ENCODE measurements around the gene PACRG. TPM values are rescaled to one million over a fixed set of nuclear protein-coding genes. Genes with fewer than 3 reads are reported as not detected.

Gene PACRG
- total RNA-seq, 1 experiment from 2014 or later: 0.44 TPM

- TF ChIP-seq ATF6 (CRISPR knock-in tag; IDR thresholded peaks at IDR 0.05) (no peak), ETV6 (CRISPR knock-in tag; IDR thresholded peaks at IDR 0.05) (no peak), AFF4 (CRISPR knock-in tag; IDR thresholded peaks at IDR 0.05; ENCODE audit: borderline replicate concordance) (no peak), USF2 (CRISPR knock-in tag; IDR thresholded peaks at IDR 0.05) (no peak)
Observed at GRCh38 chr6:163136681-163137397, 409.1 kb downstream of the PACRG start (continued).

- H3K4me3 Mint-ChIP-seq: no peak overlapping the region
- no peak for TF ChIP-seq CDX4 (CRISPR knock-in tag; IDR thresholded peaks at IDR 0.05; ENCODE audit: borderline replicate concordance)
- no peaks in the 10 kb centered on the region; the same call in 1 of the 2 replicates for H3K36me3 Mint-ChIP-seq
- H3K9me3 Mint-ChIP-seq: peaks cover 22% of the 10 kb centered on the region
- H3K27ac Mint-ChIP-seq: no peak overlapping the region
- H3K4me1 Mint-ChIP-seq: no peaks in the 10 kb centered on the region
- ChIA-PET CTCF (interaction anchor here (2.0 kb wide), 1 partner anchor 17 kb away, joined by 6 read pairs; no protein-coding TSS in a partner anchor), POLR2A (no interaction called here)
- no peak for DNase-seq (ENCODE audit: low spot score)
- H3K27me3 Mint-ChIP-seq (ENCODE audit: low read depth): no peaks in the 10 kb centered on the region
- ATAC-seq: no peak
Observed at GRCh38 chr6:163137398-163137881, 409.7 kb downstream of the PACRG start.

- Mint-ChIP-seq H3K9me3 (no peaks in the 10 kb centered on the region), H3K27me3 (ENCODE audit: low read depth) (no peaks in the 10 kb centered on the region), H3K4me1 (peaks cover 8% of the 10 kb centered on the region), H3K4me3 (no peak overlapping the region), H3K27ac (no peak overlapping the region), H3K36me3 (no peaks in the 10 kb centered on the region)
- ChIA-PET CTCF (no interaction called here), POLR2A (no interaction called here)
- DNase-seq (ENCODE audit: low spot score) (no peak), ATAC-seq (no peak)
- TF ChIP-seq ELF4 (CRISPR knock-in tag; IDR thresholded peaks at IDR 0.05; ENCODE audit: low read depth): no peak
- TF ChIP-seq ZSCAN18 (CRISPR knock-in tag; IDR thresholded peaks at IDR 0.05): no peak
- no peak for TF ChIP-seq FOXJ3 (CRISPR knock-in tag; IDR thresholded peaks at IDR 0.05; ENCODE audit: borderline replicate concordance)
Observed at GRCh38 chr6:163146036-163146435, 418.3 kb downstream of the PACRG start.

GRCh38 chr6:163147994-163148393, 420.2 kb downstream of the PACRG start:
- ChIA-PET POLR2A (no interaction called here), CTCF (no interaction called here)
- Mint-ChIP-seq H3K27me3 (ENCODE audit: low read depth) (no peaks in the 10 kb centered on the region), H3K4me3 (no peak overlapping the region), H3K27ac (no peak overlapping the region), H3K4me1 (peaks cover 12% of the 10 kb centered on the region), H3K36me3 (no peaks in the 10 kb centered on the region), H3K9me3 (no peaks in the 10 kb centered on the region)
- DNase-seq (ENCODE audit: low spot score) (no peak), ATAC-seq (no peak; the same call in 1 of the 2 replicates)
- TF ChIP-seq ZNF281 (CRISPR knock-in tag; IDR thresholded peaks at IDR 0.05): no peak
- no peak for TF ChIP-seq OVOL2 (CRISPR knock-in tag; IDR thresholded peaks at IDR 0.05; ENCODE audit: borderline replicate concordance)
- TF ChIP-seq GRHL2 (CRISPR knock-in tag; IDR thresholded peaks at IDR 0.05; ENCODE audit: insufficient replicate concordance, severe bottlenecking): no peak
- TF ChIP-seq TP53 (CRISPR knock-in tag; IDR thresholded peaks at IDR 0.05): no peak
